ENCODE measurements around the gene YWHAE. TPM values are rescaled to one million over a fixed set of nuclear protein-coding genes. Genes with fewer than 3 reads are reported as not detected.
"Not testable (repeated sequence)": the region's sequence is repeated elsewhere in the genome, so short reads cannot be mapped to it uniquely, and the experiment has no call there.

YWHAE gene
- total RNA-seq, 2 donors from 2014 or later = 643 to 716 TPM

GRCh38 chr17:1420163-1420562 lies 20.1 kb upstream of the YWHAE start:
- intact Hi-C loops (cut with DNase I) = no loop called here
- 93% methylated on average over 11 of the region's 11 CpGs for WGBS
- Histone ChIP-seq H3K9me3 (no peaks in the 10 kb centered on the region), H3K4me3 (no peak overlapping the region), H3K4me1 (replicated peaks) (no peaks in the 10 kb centered on the region), H3K36me3 (no peaks in the 10 kb centered on the region), H3K27me3 (replicated peaks; ENCODE audit: insufficient read depth) (no peaks in the 10 kb centered on the region), H3K27ac (no peak overlapping the region)
- DNase-seq (ENCODE audit: low spot score) = no peak
- TF ChIP-seq CTCF (IDR thresholded peaks at IDR 0.05) = no peak
- no peak for TF ChIP-seq POLR2A (IDR thresholded peaks at IDR 0.05)
- TF ChIP-seq POLR2AphosphoS5 (IDR thresholded peaks at IDR 0.05) = no peak

GRCh38 chr17:1418476-1418875 lies 18.5 kb upstream of the YWHAE start:
- H3K4me1 ChIP-seq (replicated peaks); H3K27ac ChIP-seq; intact Hi-C loops (cut with DNase I); H3K36me3 ChIP-seq; H3K27me3 ChIP-seq (replicated peaks; ENCODE audit: insufficient read depth); DNase-seq (ENCODE audit: low spot score); H3K4me3 ChIP-seq; H3K9me3 ChIP-seq: not testable (repeated sequence)
- 97% methylated on average over 10 of the region's 10 CpGs for WGBS

GRCh38 chr17:1416414-1416813 lies 16.4 kb upstream of the YWHAE start:
- DNase-seq (ENCODE audit: low spot score) = no peak
- H3K27ac ChIP-seq = no peak overlapping the region
- no peaks in the 10 kb centered on the region for H3K27me3 ChIP-seq (replicated peaks; ENCODE audit: insufficient read depth)
- intact Hi-C loops (cut with DNase I) = no loop called here
- no peaks in the 10 kb centered on the region for H3K4me1 ChIP-seq (replicated peaks)
- no peak for TF ChIP-seq POLR2AphosphoS5 (IDR thresholded peaks at IDR 0.05)
- H3K4me3 ChIP-seq = no peak overlapping the region
- 94% methylated on average over 5 of the region's 5 CpGs for WGBS
- no peaks in the 10 kb centered on the region for H3K9me3 ChIP-seq
- H3K36me3 ChIP-seq = no peaks in the 10 kb centered on the region

- no peak for DNase-seq (ENCODE audit: low spot score)
- H3K27me3 ChIP-seq (replicated peaks; ENCODE audit: insufficient read depth) = no peaks in the 10 kb centered on the region
- no peak overlapping the region for H3K4me3 ChIP-seq
- no peaks in the 10 kb centered on the region for H3K36me3 ChIP-seq
- no peaks in the 10 kb centered on the region for H3K4me1 ChIP-seq (replicated peaks)
- H3K9me3 ChIP-seq = no peaks in the 10 kb centered on the region
- 79% methylated on average over 10 of the region's 10 CpGs for WGBS
- no peak overlapping the region for H3K27ac ChIP-seq
- no peak for TF ChIP-seq CTCF (IDR thresholded peaks at IDR 0.05)
- TF ChIP-seq POLR2A (IDR thresholded peaks at IDR 0.05) = no peak
- no peak for TF ChIP-seq POLR2AphosphoS5 (IDR thresholded peaks at IDR 0.05)
- intact Hi-C loops (cut with DNase I) = no loop called here
Observed at GRCh38 chr17:1414634-1415033, 14.6 kb upstream of the YWHAE start.

GRCh38 chr17:1414001-1414574 lies 14.1 kb upstream of the YWHAE start:
- Histone ChIP-seq H3K27me3 (replicated peaks; ENCODE audit: insufficient read depth) (no peaks in the 10 kb centered on the region), H3K4me1 (replicated peaks) (no peaks in the 10 kb centered on the region), H3K9me3 (no peaks in the 10 kb centered on the region), H3K36me3 (no peaks in the 10 kb centered on the region), H3K27ac (no peak overlapping the region), H3K4me3 (no peak overlapping the region)
- TF ChIP-seq POLR2AphosphoS5 (IDR thresholded peaks at IDR 0.05) (no peak), POLR2A (IDR thresholded peaks at IDR 0.05) (no peak), CTCF (IDR thresholded peaks at IDR 0.05) (no peak)
- 93% methylated on average over 9 of the region's 9 CpGs for WGBS
- intact Hi-C loops (cut with DNase I) = no loop called here
- DNase-seq (ENCODE audit: low spot score) = no peak

GRCh38 chr17:1413281-1413791 lies 13.3 kb upstream of the YWHAE start:
- Histone ChIP-seq H3K27me3 (replicated peaks; ENCODE audit: insufficient read depth) (no peaks in the 10 kb centered on the region), H3K4me3 (no peak overlapping the region), H3K9me3 (no peaks in the 10 kb centered on the region), H3K27ac (no peak overlapping the region), H3K4me1 (replicated peaks) (no peaks in the 10 kb centered on the region), H3K36me3 (no peaks in the 10 kb centered on the region)
- intact Hi-C loops (cut with DNase I) = no loop called here
- peak; percentile 7 for DNase-seq (ENCODE audit: low spot score)
- no peak for TF ChIP-seq CTCF (IDR thresholded peaks at IDR 0.05)
- 60% methylated on average over 6 of the region's 6 CpGs for WGBS
